B cell (primary cell): ENCODE measurements around the gene GARRE1. TPM values are rescaled to one million over a fixed set of nuclear protein-coding genes. Genes with fewer than 3 reads are reported as not detected.

Experiments used
- ATAC-seq: fragments of 200-7000 bp; cut with Tn5 transposase; one replicate; pipeline ENCODE4 v1.10.0; 2021; ENCODE audit warnings: low read depth, mild to moderate bottlenecking, moderate number of reproducible peaks, moderate library complexity
- CTCF ChIA-PET: fragments of 350-600 bp; sonication (Branson Sonifier 250); formaldehyde crosslinking; loops from one replicate; lab custom pipeline; 2021; ENCODE audit warnings: antibody characterized with exemption, inconsistent platforms; lab: Charles Lee
- POLR2A ChIA-PET: fragments of 350-600 bp; sonication (Branson Sonifier 250); formaldehyde crosslinking; loops from one replicate; lab custom pipeline; 2021; ENCODE audit warnings: antibody characterized with exemption; lab: Charles Lee
- DNase-seq: peaks from one replicate; pipeline ENCODE4 v3.0.0; 2013
- H2AFZ ChIP-seq: 2 replicates; pipeline ENCODE4 v1.6.1; 2012; ENCODE audit warnings: mild to moderate bottlenecking, low read depth, low read length; ENCODE audit not compliant: insufficient read depth, poor library complexity, severe bottlenecking
- H3K27ac ChIP-seq, 2 donors: 1 replicate in 1 of 2; 2 replicates in 1 of 2; pipeline ENCODE4 v1.5.1; 2012 to 2013; ENCODE audit warnings: low read length in 2 of 2, mild to moderate bottlenecking in 2 of 2, moderate library complexity in 1 of 2
- H3K27me3 ChIP-seq, 4 experiments: fragments of 200-600 bp in 1 of 4; sonication (generic) in 1 of 4; replicated peaks in 1 of 4; 1 replicate in 2 of 4; 2 replicates in 2 of 4; pipeline versions ENCODE4 v1.6.1 to v1.7.0; 2013 to 2016; ENCODE audit warnings: low read length in 3 of 4, mild to moderate bottlenecking in 2 of 4, mixed read lengths in 1 of 4, moderate library complexity in 1 of 4; ENCODE audit not compliant: insufficient read depth in 4 of 4, control insufficient read depth in 3 of 4; ENCODE audit errors: control extremely low read depth in 1 of 4
- H3K36me3 ChIP-seq, 2 experiments: replicated peaks in 1 of 2; 1 replicate in 1 of 2; 2 replicates in 1 of 2; pipeline versions ENCODE4 v1.6.1 to v1.7.1; 2013; ENCODE audit warnings: low read length in 1 of 2; ENCODE audit not compliant: insufficient read depth in 2 of 2, control insufficient read depth in 1 of 2; ENCODE audit errors: control extremely low read depth in 1 of 2, extremely low read depth in 1 of 2
- H3K4me1 ChIP-seq, 2 donors: fragments of 200-600 bp in 1 of 2; sonication (generic) in 1 of 2; 1 replicate in 1 of 2; 2 replicates in 1 of 2; pipeline versions ENCODE4 v1.5.1 to v1.6.1; 2013 to 2017; ENCODE audit warnings: low read length in 2 of 2; ENCODE audit not compliant: control insufficient read depth in 2 of 2, insufficient read depth in 2 of 2
- H3K4me2 ChIP-seq: replicated peaks from 2 replicates; pipeline ENCODE3; 2012; ENCODE audit warnings: mild to moderate bottlenecking, low read depth, low read length; ENCODE audit not compliant: poor library complexity, severe bottlenecking
- H3K4me3 ChIP-seq, 5 experiments: fragments of 200-600 bp in 1 of 5; sonication (generic) in 1 of 5; 1 replicate in 3 of 5; 2 replicates in 2 of 5; pipeline versions ENCODE4 v1.5.1 to v1.7.0; 2011 to 2016; ENCODE audit warnings: low read length in 4 of 5, mild to moderate bottlenecking in 4 of 5, low read depth in 2 of 5, control low read depth in 1 of 5, moderate library complexity in 1 of 5; ENCODE audit not compliant: insufficient read depth in 1 of 5; ENCODE audit errors: control extremely low read depth in 1 of 5, extremely low read depth in 1 of 5
- H3K79me2 ChIP-seq: fragments of 200-600 bp; sonication (generic); one replicate; pipeline ENCODE4 v1.6.0; 2016; ENCODE audit warnings: low read length; ENCODE audit not compliant: control insufficient read depth, insufficient read depth
- H3K9ac ChIP-seq: fragments of 200-600 bp; sonication (generic); 2 replicates; pipeline ENCODE4 v1.6.1; 2017; ENCODE audit warnings: mild to moderate bottlenecking, low read length, moderate library complexity
- H3K9me3 ChIP-seq, 3 donors: one replicate each; pipeline versions ENCODE4 v1.6.1 to v1.7.1; 2013; ENCODE audit warnings: low read length in 2 of 3; ENCODE audit not compliant: control insufficient read depth in 2 of 3, insufficient read depth in 1 of 3; ENCODE audit errors: control extremely low read depth in 1 of 3
- H4K20me1 ChIP-seq: 2 replicates; pipeline ENCODE4 v1.6.0; 2012; ENCODE audit warnings: mild to moderate bottlenecking, low read length; ENCODE audit not compliant: insufficient read depth, control insufficient read depth, poor library complexity, severe bottlenecking
- H3K27ac Mint-ChIP-seq: one replicate; pipeline ENCODE4 v1.8.0; 2021; ENCODE audit warnings: mixed read lengths
- H3K27me3 Mint-ChIP-seq: one replicate; pipeline ENCODE4 v1.8.0; 2021; ENCODE audit warnings: mixed read lengths
- H3K4me1 Mint-ChIP-seq: one replicate; pipeline ENCODE4 v1.8.0; 2021; ENCODE audit warnings: mixed read lengths
- H3K4me3 Mint-ChIP-seq: one replicate; pipeline ENCODE4 v1.8.0; 2021; ENCODE audit warnings: mixed read lengths
- H3K9me3 Mint-ChIP-seq: one replicate; pipeline ENCODE4 v1.8.0; 2022; ENCODE audit warnings: mixed read lengths; ENCODE audit not compliant: insufficient read depth
- EZH2 ChIP-seq: IDR thresholded peaks from 2 replicates; pipeline ENCODE4 v1.6.1; 2012; ENCODE audit warnings: borderline replicate concordance, low read depth, mild to moderate bottlenecking, moderate library complexity, low read length; ENCODE audit not compliant: insufficient read depth, poor library complexity, severe bottlenecking
- WGBS: methylation state at CpG from one replicate; pipeline ENCODE4 v1.1.5; 2013; ENCODE audit warnings: missing lambda C conversion rate; ENCODE audit not compliant: insufficient coverage; 5-methylcytosine and 5-hydroxymethylcytosine counted together
- intact Hi-C: fragments of 100-400 bp; cut with micrococcal nuclease; formaldehyde crosslinking; loops from one replicate; pipeline ENCODE4 v1.10.0; 2022
- polyA plus RNA-seq: library from polyadenylated mRNA; depleted of rRNA; stranded (reverse); fragments of >200 nt; gene quantifications from 2 replicates; pipeline ENCODE4 v1.2.3, GENCODE V29; 2012
- total RNA-seq, 2 donors: library from RNA; stranded (reverse); fragments of 120-200 nt in 1 of 2; gene quantifications; 1 replicate in 1 of 2; 2 replicates in 1 of 2; pipeline versions ENCODE4 v1.2.3 to v1.2.4, GENCODE V29; 2013 to 2022
- TF ChIP-seq, protein P1 (sequence below): fragments of 200-600 bp; IDR thresholded peaks from one replicate; pipeline ENCODE4 v1.8.0; 2022; ENCODE audit warnings: antibody characterized with exemption, mild to moderate bottlenecking

GARRE1 gene
- total and polyA plus RNA-seq, 2 donors (not counting 1 experiment from before 2014, with no cell fraction given): 26.3 to 55.6 TPM

DNA sequence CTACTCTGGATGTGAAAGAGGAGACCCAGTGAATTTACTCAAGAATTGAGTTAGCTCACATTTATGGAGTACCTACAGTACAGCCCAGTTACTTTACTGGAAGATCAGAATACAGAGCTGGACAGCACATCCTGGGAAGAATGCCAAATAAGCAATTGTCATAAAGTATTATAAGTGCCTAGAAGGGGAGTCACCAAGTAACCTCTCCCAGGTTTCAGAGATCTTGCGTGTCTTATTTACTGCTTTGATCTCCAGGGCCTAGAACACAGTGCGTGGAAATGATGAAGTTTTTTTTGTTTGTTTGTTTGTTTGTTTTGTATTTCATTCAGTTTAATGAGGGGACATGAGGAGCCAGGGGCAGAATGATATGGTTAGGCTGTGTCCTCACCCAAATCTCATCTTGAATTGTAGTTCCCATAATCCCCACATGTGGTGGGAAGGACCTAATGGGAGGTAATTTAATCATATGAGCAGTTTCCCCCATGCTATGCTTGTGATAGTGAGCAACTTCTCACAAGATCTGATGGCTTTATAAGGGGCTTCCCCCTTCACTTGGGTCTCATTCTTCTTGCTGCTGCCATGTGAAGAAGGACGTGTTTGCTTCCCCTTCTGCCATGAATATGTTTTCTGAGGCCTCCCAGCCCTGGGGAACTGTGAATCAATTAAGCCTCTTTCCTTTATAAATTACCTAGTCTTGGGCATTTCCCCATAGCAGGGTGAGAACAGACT, 5.2 kb downstream of the GARRE1 start:
- TF ChIP-seq, protein P1, sequence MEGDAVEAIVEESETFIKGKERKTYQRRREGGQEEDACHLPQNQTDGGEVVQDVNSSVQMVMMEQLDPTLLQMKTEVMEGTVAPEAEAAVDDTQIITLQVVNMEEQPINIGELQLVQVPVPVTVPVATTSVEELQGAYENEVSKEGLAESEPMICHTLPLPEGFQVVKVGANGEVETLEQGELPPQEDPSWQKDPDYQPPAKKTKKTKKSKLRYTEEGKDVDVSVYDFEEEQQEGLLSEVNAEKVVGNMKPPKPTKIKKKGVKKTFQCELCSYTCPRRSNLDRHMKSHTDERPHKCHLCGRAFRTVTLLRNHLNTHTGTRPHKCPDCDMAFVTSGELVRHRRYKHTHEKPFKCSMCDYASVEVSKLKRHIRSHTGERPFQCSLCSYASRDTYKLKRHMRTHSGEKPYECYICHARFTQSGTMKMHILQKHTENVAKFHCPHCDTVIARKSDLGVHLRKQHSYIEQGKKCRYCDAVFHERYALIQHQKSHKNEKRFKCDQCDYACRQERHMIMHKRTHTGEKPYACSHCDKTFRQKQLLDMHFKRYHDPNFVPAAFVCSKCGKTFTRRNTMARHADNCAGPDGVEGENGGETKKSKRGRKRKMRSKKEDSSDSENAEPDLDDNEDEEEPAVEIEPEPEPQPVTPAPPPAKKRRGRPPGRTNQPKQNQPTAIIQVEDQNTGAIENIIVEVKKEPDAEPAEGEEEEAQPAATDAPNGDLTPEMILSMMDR: no peak
- no peak for TF ChIP-seq EZH2
- Histone ChIP-seq H3K4me2 (no peak overlapping the region), H3K4me1 (peaks cover 13 to 22% of the 10 kb centered on the region in 2 donors), H3K79me2 (peaks cover 92% of the 10 kb centered on the region), H3K27ac (peak overlapping the region in 1 of 2 donors; percentile 32), H3K9me3 (no peaks in the 10 kb centered on the region), H3K27me3 (no peaks in the 10 kb centered on the region), H2AFZ (no peak overlapping the region), H3K4me3 (no peak overlapping the region), H3K36me3 (peaks cover 2 to 3% of the 10 kb centered on the region in 2 experiments), H4K20me1 (peaks cover 23% of the 10 kb centered on the region), H3K9ac (no peak overlapping the region)
- H3K9me3 Mint-ChIP-seq: peaks cover 3% of the 10 kb centered on the region
- H3K27ac Mint-ChIP-seq: peak overlapping the region; percentile 6
- no peaks in the 10 kb centered on the region for H3K27me3 Mint-ChIP-seq
- CTCF ChIA-PET: no interaction called here
- ATAC-seq (no peak), DNase-seq (no peak)
- 100% methylated on average over 1 of the region's 3 CpGs for WGBS
- no peak overlapping the region for H3K4me3 Mint-ChIP-seq
- H3K4me1 Mint-ChIP-seq: peaks cover 45% of the 10 kb centered on the region
- intact Hi-C loops: loop anchor here (10.0 kb wide), 1 partner anchor 85 kb away; the partner anchor contains the start of gene LSM14A
- POLR2A ChIA-PET: no interaction called here

DNA sequence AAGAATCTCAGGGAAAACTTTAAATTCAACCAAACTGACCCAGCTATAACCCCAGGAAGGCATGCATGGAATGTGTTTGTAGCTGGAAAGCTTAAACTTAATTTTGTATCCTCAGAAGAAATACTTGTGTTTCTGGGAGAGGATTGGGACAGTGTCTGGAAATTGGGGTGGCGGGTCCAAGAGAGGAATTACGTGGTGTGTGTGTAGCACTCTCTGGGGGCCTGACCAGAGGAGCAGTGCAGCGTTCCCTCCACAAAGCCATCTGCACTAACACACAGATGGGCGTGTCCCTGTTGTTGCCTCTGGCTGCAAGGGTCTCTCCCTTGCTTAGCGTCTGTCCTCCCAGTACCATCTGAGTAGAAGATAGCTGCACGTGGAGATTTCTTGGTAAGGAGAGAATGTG, 6.4 kb downstream of the GARRE1 start:
- Histone ChIP-seq H3K79me2 (peaks cover 93% of the 10 kb centered on the region), H3K4me2 (no peak overlapping the region), H3K27me3 (no peaks in the 10 kb centered on the region), H3K4me1 (peaks cover 7 to 14% of the 10 kb centered on the region in 2 donors), H3K4me3 (no peak overlapping the region), H3K9ac (no peak overlapping the region), H3K9me3 (no peaks in the 10 kb centered on the region), H4K20me1 (peaks cover 18% of the 10 kb centered on the region), H3K36me3 (peaks cover 2 to 3% of the 10 kb centered on the region in 2 experiments), H2AFZ (no peak overlapping the region), H3K27ac (no peak overlapping the region)
- no peak for DNase-seq
- CTCF ChIA-PET: interaction anchor here (0.9 kb wide), 1 partner anchor 75 kb away, joined by 4 read pairs; no protein-coding TSS in a partner anchor
- Mint-ChIP-seq H3K27me3 (no peaks in the 10 kb centered on the region), H3K4me3 (no peak overlapping the region), H3K4me1 (peaks cover 47% of the 10 kb centered on the region), H3K27ac (peak overlapping the region; percentile 10), H3K9me3 (peaks cover 3% of the 10 kb centered on the region)
- no peak for ATAC-seq
- POLR2A ChIA-PET: interaction anchor here (1.3 kb wide), 1 partner anchor 8 kb away, joined by 3 read pairs; no protein-coding TSS in a partner anchor
- TF ChIP-seq EZH2: no peak
- TF ChIP-seq, protein P1: no peak
- 81% methylated on average over 3 of the region's 6 CpGs for WGBS
- intact Hi-C loops: no loop called here
